Parathyroid adenoma (tissue), 2 donors: ENCODE results near the gene GABARAP.

ENCODE experiments used
- H2AFZ ChIP-seq: fragments of 300-600 bp; sonication (generic); one replicate; pipeline ENCODE4 v1.7.0; 2017; ENCODE audit warnings: antibody characterized with exemption, mild to moderate bottlenecking
- H3K27ac ChIP-seq: fragments of 300-600 bp; sonication (generic); one replicate; pipeline ENCODE4 v1.7.0; 2017
- H3K27me3 ChIP-seq: fragments of 300-600 bp; sonication (generic); one replicate; pipeline ENCODE4 v1.7.0; 2017; ENCODE audit warnings: low read length; ENCODE audit not compliant: control insufficient read depth, insufficient read depth
- H3K36me3 ChIP-seq: fragments of 300-600 bp; sonication (generic); one replicate; pipeline ENCODE4 v1.7.0; 2017; ENCODE audit warnings: low read length; ENCODE audit not compliant: control insufficient read depth, insufficient read depth
- H3K4me1 ChIP-seq: fragments of 300-600 bp; sonication (generic); one replicate; pipeline ENCODE4 v1.7.0; 2017; ENCODE audit warnings: control low read depth
- H3K4me2 ChIP-seq: fragments of 300-600 bp; sonication (generic); one replicate; pipeline ENCODE4 v1.7.0; 2017; ENCODE audit warnings: low read length
- H3K4me3 ChIP-seq: fragments of 300-600 bp; sonication (generic); one replicate; pipeline ENCODE4 v1.7.0; 2017; ENCODE audit warnings: low read depth, low read length
- H3K79me2 ChIP-seq: fragments of 300-600 bp; sonication (generic); one replicate; pipeline ENCODE4 v1.7.0; 2017; ENCODE audit warnings: control low read depth
- H3K9ac ChIP-seq: fragments of 300-600 bp; sonication (generic); one replicate; pipeline ENCODE4 v1.7.0; 2017; ENCODE audit warnings: mild to moderate bottlenecking
- H3K9me3 ChIP-seq: fragments of 300-600 bp; sonication (generic); one replicate; pipeline ENCODE4 v1.7.0; 2017; ENCODE audit warnings: low read length; ENCODE audit not compliant: control insufficient read depth
- CTCF ChIP-seq: fragments of 300-600 bp; sonication (generic); IDR thresholded peaks from one replicate; pipeline ENCODE4 v1.7.0; 2017; ENCODE audit warnings: antibody characterized with exemption, mild to moderate bottlenecking
- donor health status: primary hyperparathyroidism.

The GABARAP gene

GRCh38 chr17:7281953-7282751 lies 39.9 kb upstream of the GABARAP start:
- Histone ChIP-seq H3K4me1 (peaks cover 12% of the 10 kb centered on the region), H3K4me3 (peak overlapping the region; percentile 61), H2AFZ (peak overlapping the region; percentile 76), H3K9me3 (no peaks in the 10 kb centered on the region), H3K79me2 (no peaks in the 10 kb centered on the region), H3K4me2 (peak overlapping the region; percentile 74), H3K27me3 (no peaks in the 10 kb centered on the region), H3K27ac (peak overlapping the region; percentile 93), H3K36me3 (no peaks in the 10 kb centered on the region), H3K9ac (no peak overlapping the region)
- no peak for TF ChIP-seq CTCF

GRCh38 chr17:7281074-7281952 lies 39.1 kb upstream of the GABARAP start, which contains the start of gene SLC2A4:
Gene SLC2A4 (plus strand): TSS chr17:7281718. CDS start chr17:7281935, 217 bp downstream.
- H3K9me3 ChIP-seq = no peaks in the 10 kb centered on the region
- no peak for TF ChIP-seq CTCF
- peaks cover 12% of the 10 kb centered on the region for H3K4me1 ChIP-seq
- peak within 1 kb of the TSS; percentile 74 for H3K4me2 ChIP-seq
- no peak within 1 kb of the TSS for H3K9ac ChIP-seq
- H2AFZ ChIP-seq = peak within 1 kb of the TSS; percentile 76
- H3K36me3 ChIP-seq = no peaks in the 10 kb centered on the region
- no peaks in the 10 kb centered on the region for H3K79me2 ChIP-seq
- no peaks in the 10 kb centered on the region for H3K27me3 ChIP-seq
- H3K4me3 ChIP-seq = peak within 1 kb of the TSS; percentile 61
- peak within 1 kb of the TSS; percentile 93 for H3K27ac ChIP-seq

- TF ChIP-seq CTCF = peak; percentile 96
- Histone ChIP-seq H3K9ac (no peak overlapping the region), H2AFZ (peak overlapping the region; percentile 76), H3K4me3 (peak overlapping the region; percentile 61), H3K79me2 (no peaks in the 10 kb centered on the region), H3K27me3 (no peaks in the 10 kb centered on the region), H3K4me1 (peaks cover 12% of the 10 kb centered on the region), H3K27ac (peak overlapping the region; percentile 93), H3K4me2 (peak overlapping the region; percentile 74), H3K36me3 (no peaks in the 10 kb centered on the region), H3K9me3 (no peaks in the 10 kb centered on the region)
Measured at GRCh38 chr17:7280519-7281073, 38.3 kb upstream of the GABARAP start.

- no peaks in the 10 kb centered on the region for H3K36me3 ChIP-seq
- no peaks in the 10 kb centered on the region for H3K79me2 ChIP-seq
- H3K9me3 ChIP-seq = no peaks in the 10 kb centered on the region
- H3K27me3 ChIP-seq = no peaks in the 10 kb centered on the region
- no peak overlapping the region for H2AFZ ChIP-seq
- no peak overlapping the region for H3K27ac ChIP-seq
- H3K4me3 ChIP-seq = no peak overlapping the region
- peaks cover 12% of the 10 kb centered on the region for H3K4me1 ChIP-seq
- no peak for TF ChIP-seq CTCF
- H3K9ac ChIP-seq = no peak overlapping the region
- no peak overlapping the region for H3K4me2 ChIP-seq
Measured at GRCh38 chr17:7279448-7279847, 37.2 kb upstream of the GABARAP start.
